ENCODE results near the gene UBAC2.
A peak's percentile ranks its signal among the peaks of the same experiment; 100 is the strongest.

Gene UBAC2

GRCh38 chr13:99200432-99201167 is at the start of gene UBAC2:
TSS of gene UBAC2 (plus strand) at chr13:99200854. CDS start at chr13:99200909, 55 bp downstream.
- peak; percentile 91 to 96 for DNase-seq (ENCODE audit: low read depth in 1 of 2, low spot score in 1 of 2)

GRCh38 chr13:99151516-99151915 is 49.1 kb upstream of the UBAC2 start:
- no peak for DNase-seq (ENCODE audit: low read depth in 1 of 2, low spot score in 1 of 2)

GRCh38 chr13:99153219-99153618 is 47.4 kb upstream of the UBAC2 start:
- no peak for DNase-seq (ENCODE audit: low read depth in 1 of 2, low spot score in 1 of 2)

GRCh38 chr13:99154064-99154463 is 46.6 kb upstream of the UBAC2 start:
- no peak for DNase-seq (ENCODE audit: low read depth in 1 of 2, low spot score in 1 of 2)

- no peak for DNase-seq (ENCODE audit: low read depth in 1 of 2, low spot score in 1 of 2)
Observed at GRCh38 chr13:99155821-99156220, 44.8 kb upstream of the UBAC2 start.

GRCh38 chr13:99157046-99157445 is 43.6 kb upstream of the UBAC2 start:
- DNase-seq (ENCODE audit: low read depth in 1 of 2, low spot score in 1 of 2) = no peak

- no peak for DNase-seq (ENCODE audit: low read depth in 1 of 2, low spot score in 1 of 2)
Observed at GRCh38 chr13:99158846-99159245, 41.8 kb upstream of the UBAC2 start.

- DNase-seq (ENCODE audit: low read depth in 1 of 2, low spot score in 1 of 2) = no peak
Observed at GRCh38 chr13:99159331-99160061, 41.2 kb upstream of the UBAC2 start.

- no peak for DNase-seq (ENCODE audit: low read depth in 1 of 2, low spot score in 1 of 2)
Observed at GRCh38 chr13:99160415-99160814, 40.2 kb upstream of the UBAC2 start.

GRCh38 chr13:99161512-99161911 is 39.1 kb upstream of the UBAC2 start:
- no peak for DNase-seq (ENCODE audit: low read depth in 1 of 2, low spot score in 1 of 2)

- DNase-seq (ENCODE audit: low read depth in 1 of 2, low spot score in 1 of 2) = no peak
Observed at GRCh38 chr13:99162567-99163361, 37.9 kb upstream of the UBAC2 start.

- DNase-seq (ENCODE audit: low read depth in 1 of 2, low spot score in 1 of 2) = no peak
Observed at GRCh38 chr13:99164226-99164625, 36.4 kb upstream of the UBAC2 start.

GRCh38 chr13:99165753-99166587 is 34.7 kb upstream of the UBAC2 start:
- DNase-seq (ENCODE audit: low read depth in 1 of 2, low spot score in 1 of 2) = no peak

GRCh38 chr13:99172951-99173350 is 27.7 kb upstream of the UBAC2 start:
- DNase-seq (ENCODE audit: low read depth in 1 of 2, low spot score in 1 of 2) = no peak

GRCh38 chr13:99173606-99174005 is 27.0 kb upstream of the UBAC2 start:
- DNase-seq (ENCODE audit: low read depth in 1 of 2, low spot score in 1 of 2) = no peak

- DNase-seq (ENCODE audit: low read depth in 1 of 2, low spot score in 1 of 2) = no peak
Observed at GRCh38 chr13:99174533-99175100, 26.0 kb upstream of the UBAC2 start.

GRCh38 chr13:99176309-99177276 is 24.1 kb upstream of the UBAC2 start:
- DNase-seq (ENCODE audit: low read depth in 1 of 2, low spot score in 1 of 2) = peak; percentile 51 to 59

GRCh38 chr13:99178636-99179035 is 22.0 kb upstream of the UBAC2 start:
- DNase-seq (ENCODE audit: low read depth in 1 of 2, low spot score in 1 of 2) = no peak

GRCh38 chr13:99179460-99179859 is 21.2 kb upstream of the UBAC2 start:
- DNase-seq (ENCODE audit: low read depth in 1 of 2, low spot score in 1 of 2) = no peak

All from activated T-helper 1 cell treated with anti-CD3 and anti-CD28 coated beads, Interleukin-2, amount 50 U/mL, for 16 hours (primary cell).